Measurements from ENCODE around the gene GUCY1A2.

GUCY1A2 gene

DNA sequence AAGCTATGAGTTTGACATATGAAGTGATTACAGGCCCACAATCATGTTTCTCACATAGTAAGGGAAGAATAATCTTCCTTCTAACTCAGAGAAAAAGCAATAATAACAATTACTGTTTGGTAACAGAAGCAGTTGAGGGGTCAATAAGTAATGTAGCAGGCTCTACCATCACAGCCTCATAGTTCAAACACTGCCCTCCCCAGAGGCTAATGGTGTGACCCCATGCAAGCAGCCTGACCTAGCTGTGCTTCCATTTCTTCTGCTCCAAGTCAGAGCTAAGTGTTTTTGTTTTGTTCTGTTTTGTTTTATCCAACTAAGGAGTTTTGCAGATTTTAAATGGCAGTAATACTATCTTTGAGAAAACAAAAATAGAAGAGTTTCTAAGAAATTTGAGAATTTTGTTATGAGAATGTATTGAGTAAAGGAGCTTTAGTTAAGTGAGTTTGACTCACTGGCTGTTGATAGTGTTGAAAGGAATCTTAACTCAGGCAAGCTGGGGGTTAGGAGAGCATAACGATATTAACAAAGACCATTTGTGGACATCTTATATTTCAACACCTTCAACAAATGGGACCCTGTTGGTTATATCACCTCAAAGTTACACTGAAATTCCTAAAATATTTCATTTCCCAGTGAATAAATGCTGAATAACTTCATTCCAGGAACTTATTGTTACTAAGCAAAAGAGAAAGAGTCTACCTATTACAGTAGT is 48.5 kb downstream of the GUCY1A2 start:
- no peak overlapping the region for H3K27ac ChIP-seq
- no peak overlapping the region for H2AFZ ChIP-seq (ENCODE audit: low read depth)
- H3K4me2 ChIP-seq, result no peak overlapping the region
- no peaks in the 10 kb centered on the region for H3K4me1 ChIP-seq (ENCODE audit: low read depth, poor library complexity, severe bottlenecking)
- H4K20me1 ChIP-seq (ENCODE audit: insufficient read depth), result no peaks in the 10 kb centered on the region
- no peak overlapping the region for H3K4me3 ChIP-seq (IDR thresholded peaks at IDR 0.05; ENCODE audit: insufficient read depth, low read depth, low read length)
- no peaks in the 10 kb centered on the region for H3K79me2 ChIP-seq (ENCODE audit: insufficient read depth, low read depth)
- TF ChIP-seq, protein P1, sequence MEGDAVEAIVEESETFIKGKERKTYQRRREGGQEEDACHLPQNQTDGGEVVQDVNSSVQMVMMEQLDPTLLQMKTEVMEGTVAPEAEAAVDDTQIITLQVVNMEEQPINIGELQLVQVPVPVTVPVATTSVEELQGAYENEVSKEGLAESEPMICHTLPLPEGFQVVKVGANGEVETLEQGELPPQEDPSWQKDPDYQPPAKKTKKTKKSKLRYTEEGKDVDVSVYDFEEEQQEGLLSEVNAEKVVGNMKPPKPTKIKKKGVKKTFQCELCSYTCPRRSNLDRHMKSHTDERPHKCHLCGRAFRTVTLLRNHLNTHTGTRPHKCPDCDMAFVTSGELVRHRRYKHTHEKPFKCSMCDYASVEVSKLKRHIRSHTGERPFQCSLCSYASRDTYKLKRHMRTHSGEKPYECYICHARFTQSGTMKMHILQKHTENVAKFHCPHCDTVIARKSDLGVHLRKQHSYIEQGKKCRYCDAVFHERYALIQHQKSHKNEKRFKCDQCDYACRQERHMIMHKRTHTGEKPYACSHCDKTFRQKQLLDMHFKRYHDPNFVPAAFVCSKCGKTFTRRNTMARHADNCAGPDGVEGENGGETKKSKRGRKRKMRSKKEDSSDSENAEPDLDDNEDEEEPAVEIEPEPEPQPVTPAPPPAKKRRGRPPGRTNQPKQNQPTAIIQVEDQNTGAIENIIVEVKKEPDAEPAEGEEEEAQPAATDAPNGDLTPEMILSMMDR (conservative IDR thresholded peaks at IDR 0.05; ENCODE audit: low read depth, low read length), result no peak
- no peaks in the 10 kb centered on the region for H3K36me3 ChIP-seq (ENCODE audit: insufficient read depth)
- H3K9ac ChIP-seq, result no peak overlapping the region
- H3K27me3 ChIP-seq (ENCODE audit: insufficient read depth, low read depth), result no peaks in the 10 kb centered on the region

DNA sequence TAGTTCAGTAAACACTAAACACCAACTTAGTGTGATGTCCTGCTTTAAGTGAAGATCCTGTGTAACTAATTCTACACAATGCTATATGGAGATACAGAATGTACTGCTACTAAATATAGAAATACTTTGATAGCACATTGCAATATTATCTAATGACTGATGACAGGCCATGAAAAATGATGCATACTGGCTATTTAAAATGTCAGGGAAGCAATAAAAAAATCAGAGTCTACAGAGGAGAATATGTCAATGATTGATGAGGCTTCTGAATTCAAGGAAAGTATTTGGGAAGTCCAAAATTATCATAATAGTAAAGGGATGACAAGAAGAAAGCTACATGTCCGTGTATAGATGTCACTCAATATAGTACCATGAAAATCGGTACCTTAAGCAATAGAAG is 55.3 kb downstream of the GUCY1A2 start:
- H3K4me1 ChIP-seq (ENCODE audit: low read depth, poor library complexity, severe bottlenecking), result no peaks in the 10 kb centered on the region
- H3K4me3 ChIP-seq (IDR thresholded peaks at IDR 0.05; ENCODE audit: insufficient read depth, low read depth, low read length), result no peak overlapping the region
- no peak overlapping the region for H2AFZ ChIP-seq (ENCODE audit: low read depth)
- no peaks in the 10 kb centered on the region for H3K79me2 ChIP-seq (ENCODE audit: insufficient read depth, low read depth)
- H3K27ac ChIP-seq, result no peak overlapping the region
- no peaks in the 10 kb centered on the region for H4K20me1 ChIP-seq (ENCODE audit: insufficient read depth)
- TF ChIP-seq, protein P1 (conservative IDR thresholded peaks at IDR 0.05; ENCODE audit: low read depth, low read length), result no peak
- H3K27me3 ChIP-seq (ENCODE audit: insufficient read depth, low read depth), result no peaks in the 10 kb centered on the region
- no peaks in the 10 kb centered on the region for H3K36me3 ChIP-seq (ENCODE audit: insufficient read depth)
- no peak overlapping the region for H3K4me2 ChIP-seq
- H3K9ac ChIP-seq, result no peak overlapping the region

DNA sequence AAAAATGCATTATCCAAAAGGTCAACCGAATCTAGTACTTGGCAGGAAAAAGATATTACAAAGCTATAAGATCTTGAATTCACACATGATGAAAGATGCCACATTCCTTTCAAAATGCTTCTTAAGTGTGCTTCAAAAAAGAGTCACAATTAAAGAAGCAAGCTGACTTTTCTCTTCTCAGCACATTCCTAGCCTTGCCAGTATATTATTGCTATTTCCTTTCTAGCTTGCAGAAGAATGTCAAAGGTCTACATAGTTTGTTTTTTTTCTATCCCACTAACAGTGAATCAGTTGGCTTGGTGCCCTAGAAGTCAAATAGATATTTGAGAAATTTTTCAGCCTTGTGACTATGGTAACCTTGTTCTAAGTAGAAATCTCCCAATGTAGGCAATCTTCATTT is 56.8 kb downstream of the GUCY1A2 start:
- Histone ChIP-seq H4K20me1 (ENCODE audit: insufficient read depth) (no peaks in the 10 kb centered on the region), H3K27ac (no peak overlapping the region), H3K4me1 (ENCODE audit: low read depth, poor library complexity, severe bottlenecking) (no peaks in the 10 kb centered on the region), H3K36me3 (ENCODE audit: insufficient read depth) (no peaks in the 10 kb centered on the region), H3K27me3 (ENCODE audit: insufficient read depth, low read depth) (no peaks in the 10 kb centered on the region), H2AFZ (ENCODE audit: low read depth) (no peak overlapping the region), H3K9ac (no peak overlapping the region), H3K4me2 (no peak overlapping the region), H3K79me2 (ENCODE audit: insufficient read depth, low read depth) (no peaks in the 10 kb centered on the region), H3K4me3 (IDR thresholded peaks at IDR 0.05; ENCODE audit: insufficient read depth, low read depth, low read length) (no peak overlapping the region)
- TF ChIP-seq, protein P1 (conservative IDR thresholded peaks at IDR 0.05; ENCODE audit: low read depth, low read length), result no peak

DNA sequence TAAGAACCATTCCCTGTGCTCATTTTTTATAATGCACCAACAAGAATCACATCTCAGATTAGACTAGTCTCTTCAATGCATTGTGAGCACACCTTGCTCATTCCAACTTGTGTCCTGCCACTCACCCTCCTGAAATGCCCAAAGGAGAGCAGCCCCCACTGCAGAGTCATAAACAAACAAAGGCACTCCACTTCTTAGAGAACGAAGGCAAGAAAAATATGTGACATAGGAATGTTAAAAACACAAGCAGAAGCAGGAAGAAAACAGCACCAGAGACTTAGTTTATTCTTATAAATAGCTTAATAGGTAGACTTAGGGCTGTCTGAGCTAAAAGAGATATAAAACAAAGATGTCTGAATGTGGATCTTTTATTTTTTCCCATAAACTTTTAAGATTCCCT is 57.2 kb downstream of the GUCY1A2 start:
- Histone ChIP-seq H3K4me1 (ENCODE audit: low read depth, poor library complexity, severe bottlenecking) (no peaks in the 10 kb centered on the region), H3K27me3 (ENCODE audit: insufficient read depth, low read depth) (no peaks in the 10 kb centered on the region), H3K27ac (no peak overlapping the region), H3K36me3 (ENCODE audit: insufficient read depth) (no peaks in the 10 kb centered on the region), H3K4me2 (no peak overlapping the region), H3K79me2 (ENCODE audit: insufficient read depth, low read depth) (no peaks in the 10 kb centered on the region), H3K9ac (no peak overlapping the region), H4K20me1 (ENCODE audit: insufficient read depth) (no peaks in the 10 kb centered on the region), H2AFZ (ENCODE audit: low read depth) (no peak overlapping the region), H3K4me3 (IDR thresholded peaks at IDR 0.05; ENCODE audit: insufficient read depth, low read depth, low read length) (no peak overlapping the region)
- TF ChIP-seq, protein P1 (conservative IDR thresholded peaks at IDR 0.05; ENCODE audit: low read depth, low read length), result no peak
